ENCODE results near the gene C12orf54. TPM values are rescaled to one million over a fixed set of nuclear protein-coding genes. Genes with fewer than 3 reads are reported as not detected.

Gene C12orf54
- total RNA-seq, 2 donors from 2014 or later = not detected

DNA sequence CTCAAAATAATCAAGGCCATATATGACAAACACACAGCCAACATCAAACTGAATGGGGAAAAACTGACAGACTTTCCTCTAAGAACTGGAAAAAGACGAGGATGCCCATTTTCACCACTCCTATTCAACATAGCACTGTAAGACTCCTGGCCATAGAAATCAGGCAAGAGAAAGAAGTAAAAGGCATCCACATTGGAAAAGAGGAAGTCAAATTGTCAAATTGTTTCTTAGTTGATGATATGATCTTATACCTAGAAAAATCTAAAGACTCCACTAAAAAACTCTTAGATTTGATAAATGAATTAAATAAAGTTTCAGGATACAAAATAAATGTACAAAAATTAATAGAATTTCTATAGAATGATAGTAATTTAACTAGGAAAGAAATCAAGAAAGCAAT, 54.3 kb downstream of the C12orf54 start:
- Mint-ChIP-seq H3K36me3 (ENCODE audit: low read depth) (no peaks in the 10 kb centered on the region), H3K9me3 (no peaks in the 10 kb centered on the region), H3K4me1 (peaks cover 16% of the 10 kb centered on the region), H3K27ac (no peak overlapping the region), H3K27me3 (no peaks in the 10 kb centered on the region), H3K4me3 (no peak overlapping the region)
- no peak for ATAC-seq (replicated peaks)

DNA sequence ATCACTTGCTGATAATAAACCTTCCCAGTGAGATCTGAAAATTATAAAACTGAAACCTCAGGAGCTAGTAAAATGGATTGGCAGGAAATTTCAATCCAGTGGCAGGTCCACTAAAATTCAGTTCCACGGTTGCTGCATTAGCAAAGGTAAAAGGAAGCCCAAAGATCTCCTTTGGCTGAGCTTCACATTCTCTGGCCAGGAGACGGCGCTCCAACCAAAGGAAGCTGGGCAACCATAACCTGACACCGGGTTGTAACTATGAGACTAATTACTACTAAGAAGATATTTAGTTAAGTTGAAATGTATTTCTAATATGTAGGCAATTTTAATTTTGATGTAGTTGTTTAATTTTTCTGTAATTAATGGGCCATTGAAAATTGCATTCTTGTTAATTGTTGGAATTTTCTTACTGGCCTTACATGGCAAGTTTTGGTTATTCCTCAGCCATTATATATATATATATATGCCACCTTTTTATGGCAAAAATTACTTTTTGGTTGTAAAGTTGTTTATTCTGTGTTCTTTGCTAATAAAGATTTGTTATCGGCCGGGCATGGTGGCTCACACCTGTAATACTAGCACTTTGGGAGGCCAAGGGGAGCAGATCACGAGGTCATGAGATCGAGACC, 60.1 kb downstream of the C12orf54 start:
- H3K4me1 Mint-ChIP-seq = peaks cover 9% of the 10 kb centered on the region
- H3K9me3 Mint-ChIP-seq = no peaks in the 10 kb centered on the region
- peak; percentile 47 for ATAC-seq (replicated peaks)
- H3K4me3 Mint-ChIP-seq = no peak overlapping the region
- no peaks in the 10 kb centered on the region for H3K27me3 Mint-ChIP-seq
- no peak overlapping the region for H3K27ac Mint-ChIP-seq
- no peaks in the 10 kb centered on the region for H3K36me3 Mint-ChIP-seq (ENCODE audit: low read depth)

DNA sequence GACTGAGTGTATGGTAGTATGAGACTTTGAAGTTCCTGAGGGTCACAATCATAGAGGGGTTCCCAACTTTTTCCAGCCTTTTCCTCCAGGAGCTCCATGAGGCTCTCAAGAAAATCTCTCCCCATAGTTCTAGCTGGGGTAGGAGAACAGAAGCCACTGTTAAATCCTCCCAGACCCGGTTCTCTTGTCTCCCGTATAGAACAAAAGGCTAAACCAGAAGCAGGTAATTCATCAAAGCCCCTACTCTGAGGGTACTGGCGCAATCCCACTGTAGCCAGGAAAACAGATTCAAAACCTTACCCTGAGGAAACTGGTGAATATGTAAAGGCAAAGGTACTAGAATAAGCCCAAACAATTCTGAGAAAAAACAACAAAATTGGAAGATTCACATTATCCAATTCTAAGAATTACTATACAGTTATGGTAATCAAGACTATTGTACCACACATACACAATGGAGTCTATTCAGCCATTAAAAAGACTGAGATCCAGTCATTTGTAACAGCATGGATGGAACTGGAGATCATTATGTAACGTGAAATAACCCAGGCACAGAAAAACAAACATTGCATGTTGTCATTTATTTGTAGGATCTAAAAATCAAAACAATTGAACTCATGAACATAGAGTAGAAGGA, 63.7 kb downstream of the C12orf54 start:
- Mint-ChIP-seq H3K27me3 (peaks cover 4% of the 10 kb centered on the region), H3K27ac (no peak overlapping the region), H3K4me1 (peaks cover 4% of the 10 kb centered on the region), H3K4me3 (no peak overlapping the region), H3K36me3 (ENCODE audit: low read depth) (no peaks in the 10 kb centered on the region), H3K9me3 (no peaks in the 10 kb centered on the region)
- no peak for ATAC-seq (replicated peaks)

Other genes with a start within 250 kb of the C12orf54 start
- gene ZNF641, start 131.6 kb upstream of the C12orf54 start, total RNA-seq = 10 to 100 TPM in 1 of 2 donors, 1 to 10 TPM in 1; 7.6 to 14.9 TPM
- gene ANP32D, start 9.9 kb upstream of the C12orf54 start, total RNA-seq = not detected
- not detected for gene OR8S1, start 43.1 kb downstream of the C12orf54 start, total RNA-seq
- gene LALBA, start 87.5 kb downstream of the C12orf54 start, total RNA-seq = not detected
- 10 to 100 TPM; 46.7 to 54.3 TPM for gene KANSL2, start 199.7 kb downstream of the C12orf54 start, total RNA-seq
- gene CCNT1, start 234.2 kb downstream of the C12orf54 start, total RNA-seq = 10 to 100 TPM; 64.6 to 64.7 TPM